HG02973 (cell line): ENCODE results near the gene TAS1R3.
A peak's percentile ranks its signal among the peaks of the same experiment; 100 is the strongest.
"Not testable (repeated sequence)": the region's sequence is repeated elsewhere in the genome, so short reads cannot be mapped to it uniquely, and the experiment has no call there.

Source experiments
- ATAC-seq: cut with Tn5 transposase; IDR thresholded peaks from one replicate; pipeline ENCODE4 v1.9.1; 2021; ENCODE audit warnings: moderate library complexity; ENCODE audit not compliant: unreplicated experiment

TAS1R3 gene

GRCh38 chr1:1364266-1364665 lies 33.2 kb downstream of the TAS1R3 start:
- no peak for ATAC-seq

GRCh38 chr1:1365875-1366698 lies 35.0 kb downstream of the TAS1R3 start:
- no peak for ATAC-seq

- no peak for ATAC-seq
Observed at GRCh38 chr1:1366699-1367066, 35.6 kb downstream of the TAS1R3 start.

GRCh38 chr1:1367315-1367714 lies 36.2 kb downstream of the TAS1R3 start:
- ATAC-seq: no peak

GRCh38 chr1:1370094-1370493 lies 39.0 kb downstream of the TAS1R3 start:
- not testable (repeated sequence) for ATAC-seq

DNA sequence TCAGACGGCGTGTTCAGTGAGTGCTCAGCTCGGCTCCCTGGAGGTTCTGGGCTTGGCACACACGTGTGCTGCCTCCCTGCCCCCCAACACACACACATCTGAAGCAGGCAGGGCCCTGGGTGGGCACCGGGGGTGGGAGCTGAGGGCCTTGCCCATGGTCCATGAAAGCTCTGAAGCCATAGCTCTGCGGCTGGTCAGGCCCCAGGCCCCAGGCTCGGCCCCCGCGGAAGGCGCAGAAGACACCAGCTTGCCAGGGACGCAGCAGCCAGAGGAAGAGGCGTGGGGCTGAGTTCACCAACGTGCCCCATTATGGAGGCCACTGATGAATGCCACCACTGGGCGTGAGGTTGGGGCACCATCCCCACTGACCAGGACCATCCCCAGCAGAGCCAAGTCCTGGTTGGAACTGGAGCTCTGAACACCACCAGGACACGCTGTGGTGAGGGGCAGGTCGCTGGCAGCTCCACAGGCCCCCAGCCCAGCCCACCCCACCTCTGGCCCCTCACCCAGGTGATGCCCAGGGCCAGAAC lies 39.8 kb downstream of the TAS1R3 start:
- ATAC-seq: no peak

GRCh38 chr1:1371364-1371745 lies 40.3 kb downstream of the TAS1R3 start:
- no peak for ATAC-seq

GRCh38 chr1:1371746-1372711 lies 40.9 kb downstream of the TAS1R3 start:
- no peak for ATAC-seq

- no peak for ATAC-seq
Observed at GRCh38 chr1:1373051-1373814, 42.2 kb downstream of the TAS1R3 start.

GRCh38 chr1:1373815-1374588 lies 42.9 kb downstream of the TAS1R3 start:
- ATAC-seq: no peak

DNA sequence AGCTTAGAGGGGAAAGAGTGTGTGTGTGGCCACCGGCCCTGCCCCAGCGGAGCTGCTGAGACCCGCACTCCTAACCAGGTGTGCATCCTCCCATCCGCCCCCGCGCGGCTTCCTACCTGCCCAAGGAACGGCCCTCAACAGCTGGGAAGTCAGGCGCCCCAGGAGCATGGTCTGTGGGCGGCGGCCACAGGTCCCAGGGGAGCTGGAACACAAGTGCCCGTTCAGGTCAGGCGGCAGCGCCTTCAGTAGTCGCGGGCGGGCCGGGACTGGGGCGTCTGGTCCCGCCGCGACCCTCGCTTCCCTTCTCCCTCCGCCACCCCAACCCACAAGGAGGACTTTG lies 43.5 kb downstream of the TAS1R3 start:
- ATAC-seq: no peak

GRCh38 chr1:1374929-1375662 lies 44.0 kb downstream of the TAS1R3 start, which contains the start of gene AURKAIP1:
Gene AURKAIP1 (minus strand): TSS chr1:1375207. CDS start chr1:1374756, 451 bp downstream.
- peak; percentile 78 for ATAC-seq

- ATAC-seq: no peak
Observed at GRCh38 chr1:1376551-1377226, 45.6 kb downstream of the TAS1R3 start.

DNA sequence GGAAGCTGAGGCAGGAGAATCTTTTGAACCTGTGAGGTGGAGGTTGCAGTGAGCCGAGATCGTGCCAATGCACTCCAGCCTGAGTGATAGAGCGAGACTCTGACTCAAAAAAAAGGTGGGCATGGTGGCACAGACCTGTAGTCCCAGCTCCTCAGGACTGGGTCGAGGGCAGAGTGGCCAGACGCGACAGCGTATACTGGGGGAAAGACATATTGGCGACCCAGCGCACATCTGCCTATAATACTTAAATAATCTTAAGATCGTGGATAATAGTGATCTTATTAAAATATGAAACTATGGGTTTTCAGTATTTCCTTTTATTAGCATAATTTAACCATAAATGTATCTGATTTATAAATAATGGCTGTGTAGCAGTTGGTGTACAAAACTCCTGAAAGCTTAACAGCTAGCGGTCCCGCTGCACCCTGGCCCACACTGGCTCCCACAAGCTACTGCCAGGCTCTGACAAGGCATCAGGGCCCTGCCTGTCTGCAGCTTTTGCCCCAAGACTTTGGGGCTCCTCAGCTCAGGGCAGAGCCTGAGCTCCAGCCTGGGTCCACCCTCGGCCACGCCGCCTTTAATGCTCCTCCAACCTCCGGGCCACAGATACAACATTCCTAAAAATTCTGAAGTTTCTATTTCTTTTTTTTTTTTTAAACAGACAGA lies 46.6 kb downstream of the TAS1R3 start:
- no peak for ATAC-seq

- no peak for ATAC-seq
Observed at GRCh38 chr1:1380860-1381259, 49.8 kb downstream of the TAS1R3 start.

DNA sequence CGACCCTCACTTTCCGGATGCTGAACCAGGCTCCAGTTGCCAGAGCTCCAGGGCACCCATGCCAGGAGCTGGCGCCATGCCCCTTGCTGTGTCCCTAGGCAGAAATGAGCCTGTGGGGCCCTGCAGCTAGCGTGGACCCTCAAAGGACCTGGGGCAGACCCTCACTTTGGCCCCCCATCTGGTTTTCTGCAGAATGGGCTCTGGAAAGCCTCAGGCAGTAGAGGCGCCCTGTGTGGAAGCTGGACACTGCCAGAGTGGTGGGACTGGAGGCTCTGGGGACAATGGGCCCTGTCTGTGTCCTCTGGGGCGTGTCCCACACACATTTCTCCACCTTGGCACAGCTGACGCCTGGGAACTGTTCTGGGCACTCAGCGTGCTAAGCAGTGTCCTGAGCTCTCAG lies 50.2 kb downstream of the TAS1R3 start:
- ATAC-seq: no peak
